ENCODE measurements around the gene MYBBP1A.

- TF ChIP-seq POLR2AphosphoS5 (IDR thresholded peaks at IDR 0.05; ENCODE audit: low read depth, low read length) (no peak), POLR2A (IDR thresholded peaks at IDR 0.05; ENCODE audit: low read depth, low read length) (no peak), TAF1 (IDR thresholded peaks at IDR 0.05; ENCODE audit: low read depth, low read length) (no peak)
These were observed 55.6 kb downstream of the MYBBP1A start for GRCh38 chr17:4499431-4500190.
